ENCODE measurements around the gene SCP2.

- TF ChIP-seq MAX (IDR thresholded peaks at IDR 0.05; ENCODE audit: low read depth) = no peak
- no peak for TF ChIP-seq CTCF (IDR thresholded peaks at IDR 0.05)
- TF ChIP-seq EP300 (IDR thresholded peaks at IDR 0.05; ENCODE audit: borderline replicate concordance in 1 of 2, low read depth in 1 of 2, low read length in 1 of 2) = no peak
- no peak for TF ChIP-seq GABPA (IDR thresholded peaks at IDR 0.05; ENCODE audit: low read depth)
- no peak for TF ChIP-seq RXRA (IDR thresholded peaks at IDR 0.05; ENCODE audit: borderline replicate concordance, low read depth)
- TF ChIP-seq TEAD4 (IDR thresholded peaks at IDR 0.05; ENCODE audit: borderline replicate concordance, insufficient read depth) = no peak
- no peak for TF ChIP-seq MXI1 (IDR thresholded peaks at IDR 0.05; ENCODE audit: low read depth, low read length)
- no peak for TF ChIP-seq SIN3A (IDR thresholded peaks at IDR 0.05; ENCODE audit: borderline replicate concordance, low read depth, low read length)
- no peak for TF ChIP-seq CHD2 (IDR thresholded peaks at IDR 0.05; ENCODE audit: low read length, partially characterized antibody)
- TF ChIP-seq RAD21 (IDR thresholded peaks at IDR 0.05; ENCODE audit: low read length) = no peak
- no peak for TF ChIP-seq POLR2AphosphoS5 (IDR thresholded peaks at IDR 0.05; ENCODE audit: low read depth, low read length)
- TF ChIP-seq PBX3 (IDR thresholded peaks at IDR 0.05) = no peak
Measured at GRCh38 chr1:52917581-52917980, 9.5 kb upstream of the SCP2 start.

Measured in SK-N-SH (cell line).